ENCODE data around the gene RGS14.
"Not testable (repeated sequence)": the region's sequence is repeated elsewhere in the genome, so short reads cannot be mapped to it uniquely, and the experiment has no call there.

- TF ChIP-seq CTCF (conservative IDR thresholded peaks at IDR 0.05; ENCODE audit: low read length); EZH2phosphoT487 (IDR thresholded peaks at IDR 0.05; ENCODE audit: borderline replicate concordance, low read depth, low read length): not testable (repeated sequence)
Measured at GRCh38 chr5:177375516-177375915, 17.8 kb downstream of the RGS14 start.
